HG02610 (cell line): ENCODE data around the gene KIAA0513.
A peak's percentile ranks its signal among the peaks of the same experiment; 100 is the strongest.
"Not testable (repeated sequence)": the region's sequence is repeated elsewhere in the genome, so short reads cannot be mapped to it uniquely, and the experiment has no call there.

Experiments used
- ATAC-seq: cut with Tn5 transposase; IDR thresholded peaks from one replicate; pipeline ENCODE4 v1.9.1; 2021; ENCODE audit warnings: mild to moderate bottlenecking, moderate library complexity; ENCODE audit not compliant: unreplicated experiment

Gene KIAA0513

GRCh38 chr16:85046931-85047866, 19.6 kb downstream of the KIAA0513 start:
- no peak for ATAC-seq

DNA sequence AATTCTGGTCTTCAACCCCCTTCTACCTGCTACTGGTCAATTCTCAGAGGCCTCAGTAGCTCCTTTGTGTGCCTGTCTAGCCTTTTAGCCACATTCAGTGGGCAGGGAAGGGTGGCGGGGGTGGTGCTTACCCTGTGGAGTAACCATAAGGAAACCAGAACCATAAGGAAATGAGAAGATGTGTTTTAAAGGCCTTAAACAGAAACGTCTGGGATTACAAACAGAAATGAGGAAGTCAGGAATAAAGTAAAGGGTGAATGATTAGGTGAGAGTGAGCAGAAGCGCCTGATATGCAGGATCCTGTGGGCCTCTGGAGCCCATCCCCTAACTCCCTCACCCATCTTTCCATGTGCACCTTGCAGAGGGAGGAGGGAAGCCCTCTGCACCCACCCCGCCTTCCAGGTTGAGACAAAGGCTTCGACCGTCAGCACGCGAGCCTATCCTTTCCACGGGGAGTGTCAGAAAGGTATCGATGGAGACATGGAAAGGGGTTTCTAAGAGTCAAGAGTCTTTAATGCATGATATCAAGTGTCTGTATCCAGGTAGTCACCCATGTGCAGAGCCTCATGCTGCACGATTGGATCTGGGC, 20.4 kb downstream of the KIAA0513 start:
- no peak for ATAC-seq

DNA sequence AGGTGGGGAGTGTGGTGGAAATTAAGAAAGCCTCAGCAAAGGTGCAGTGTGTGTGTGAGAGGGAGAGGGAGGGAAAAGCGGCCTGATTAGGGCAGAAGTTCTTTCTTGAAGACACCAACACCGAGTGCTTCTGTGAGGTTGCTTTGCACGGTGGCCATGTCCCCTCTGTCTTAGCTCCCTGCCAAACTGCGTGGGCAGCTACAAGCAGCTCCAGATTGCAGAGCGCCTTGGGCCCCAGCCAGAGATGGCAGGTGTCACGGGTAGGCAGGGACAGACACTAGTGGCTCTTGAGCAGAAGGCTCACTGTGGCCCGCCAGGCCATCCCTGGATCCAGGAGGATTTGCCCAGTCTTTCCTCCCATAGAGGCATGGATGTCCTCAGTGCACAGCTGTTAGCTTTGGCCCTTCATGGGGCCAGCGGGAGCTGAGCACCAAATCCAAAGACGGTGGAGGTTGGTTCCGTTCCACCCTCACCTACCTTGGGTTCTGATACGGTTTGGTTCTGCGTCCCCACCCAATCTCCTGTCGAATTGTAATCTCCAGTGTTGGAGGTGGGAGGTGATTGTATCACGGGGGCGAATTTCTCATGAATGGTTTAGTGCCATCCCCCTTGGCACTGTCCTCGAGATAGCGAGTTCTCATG, 21.4 kb downstream of the KIAA0513 start:
- ATAC-seq: no peak

- ATAC-seq: no peak
These were observed 22.2 kb downstream of the KIAA0513 start for GRCh38 chr16:85049706-85050305.

GRCh38 chr16:85051067-85051581, 23.5 kb downstream of the KIAA0513 start:
- ATAC-seq: no peak

DNA sequence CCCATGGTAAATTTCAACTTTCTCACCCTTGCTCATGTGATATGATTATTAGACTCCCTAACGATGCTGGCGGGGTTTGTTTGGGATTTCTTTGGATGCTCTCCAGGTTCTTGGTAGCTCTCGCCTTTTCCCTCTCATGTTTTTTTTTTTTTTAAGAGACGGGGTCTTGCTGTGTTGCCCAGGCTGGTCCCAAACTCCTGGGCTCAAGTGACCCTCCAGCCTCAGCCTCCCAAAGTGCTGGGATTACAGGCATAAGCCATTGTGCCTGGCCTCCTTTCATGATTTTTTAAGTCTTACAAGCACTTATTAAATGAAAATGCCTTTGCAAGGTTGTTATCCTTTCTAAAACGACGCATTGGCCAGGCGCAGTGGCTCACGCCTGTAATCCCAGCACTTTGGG, 24.1 kb downstream of the KIAA0513 start:
- no peak for ATAC-seq

DNA sequence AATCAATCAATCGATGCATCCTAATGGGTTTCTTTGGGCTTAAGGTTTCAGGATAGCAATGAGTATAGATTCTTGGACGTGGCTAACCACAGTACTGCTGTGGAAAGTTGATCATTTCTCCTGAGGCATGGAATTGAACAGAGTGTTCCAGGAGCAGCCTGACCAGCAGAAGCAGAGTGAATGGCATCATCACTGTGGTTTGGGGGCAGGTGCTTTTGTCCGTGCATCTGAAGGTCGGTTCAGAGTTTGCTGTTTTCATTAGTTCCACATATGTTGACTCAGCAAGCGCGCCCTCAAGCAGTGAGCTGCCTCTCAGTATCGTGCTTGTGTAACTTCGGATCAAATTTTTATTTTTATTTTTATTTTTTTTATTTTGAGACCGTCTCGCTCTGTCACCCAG, 24.9 kb downstream of the KIAA0513 start:
- no peak for ATAC-seq

DNA sequence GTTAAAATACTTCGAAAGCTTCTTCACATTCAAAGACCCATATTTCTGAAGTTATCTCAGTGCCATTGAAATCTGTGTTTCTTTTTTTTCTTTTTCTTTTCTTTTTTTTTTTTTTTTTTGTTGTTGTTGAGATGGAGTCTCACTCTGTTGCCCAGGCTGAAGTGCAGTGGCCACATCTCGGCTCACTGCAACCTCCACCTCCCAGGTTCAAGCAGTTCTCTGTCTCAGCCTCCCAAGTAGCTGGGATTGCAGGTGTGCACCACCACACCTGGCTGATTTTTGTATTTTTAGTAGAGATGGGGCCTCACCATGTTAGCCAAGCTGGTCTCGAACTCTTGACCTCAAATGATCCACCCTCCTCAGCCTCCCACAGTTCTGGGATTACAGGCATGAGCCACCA, 26.7 kb downstream of the KIAA0513 start:
- not testable (repeated sequence) for ATAC-seq

DNA sequence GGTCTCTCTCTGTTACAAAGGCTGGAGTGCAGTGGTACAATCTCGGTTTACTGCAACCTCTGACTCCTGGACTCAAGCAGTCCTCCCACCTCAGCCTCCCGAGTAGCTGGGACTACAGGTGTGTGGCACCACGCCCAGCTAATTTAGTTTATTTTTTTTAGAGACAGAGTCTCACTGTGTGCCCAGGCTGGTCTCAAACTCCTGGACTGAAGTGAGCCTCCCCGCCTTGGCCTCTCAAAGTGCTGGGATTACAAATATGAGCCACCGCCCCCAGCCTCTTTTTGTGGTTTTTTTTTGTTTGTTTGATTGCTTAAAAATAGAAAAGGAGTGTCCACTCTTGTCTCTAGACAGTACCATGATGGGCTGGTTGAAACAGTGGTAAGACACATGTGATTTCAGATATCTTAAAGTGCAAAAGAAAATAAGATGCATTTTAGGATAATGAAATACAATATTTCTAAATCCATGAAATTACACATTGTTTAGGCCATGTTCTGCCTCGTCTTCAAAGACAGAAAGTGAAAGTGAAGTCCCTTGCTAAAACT, 27.4 kb downstream of the KIAA0513 start:
- ATAC-seq: no peak

GRCh38 chr16:85055493-85056210, 28.1 kb downstream of the KIAA0513 start:
- peak; percentile 82 for ATAC-seq

GRCh38 chr16:85056211-85056748, 28.7 kb downstream of the KIAA0513 start:
- no peak for ATAC-seq

DNA sequence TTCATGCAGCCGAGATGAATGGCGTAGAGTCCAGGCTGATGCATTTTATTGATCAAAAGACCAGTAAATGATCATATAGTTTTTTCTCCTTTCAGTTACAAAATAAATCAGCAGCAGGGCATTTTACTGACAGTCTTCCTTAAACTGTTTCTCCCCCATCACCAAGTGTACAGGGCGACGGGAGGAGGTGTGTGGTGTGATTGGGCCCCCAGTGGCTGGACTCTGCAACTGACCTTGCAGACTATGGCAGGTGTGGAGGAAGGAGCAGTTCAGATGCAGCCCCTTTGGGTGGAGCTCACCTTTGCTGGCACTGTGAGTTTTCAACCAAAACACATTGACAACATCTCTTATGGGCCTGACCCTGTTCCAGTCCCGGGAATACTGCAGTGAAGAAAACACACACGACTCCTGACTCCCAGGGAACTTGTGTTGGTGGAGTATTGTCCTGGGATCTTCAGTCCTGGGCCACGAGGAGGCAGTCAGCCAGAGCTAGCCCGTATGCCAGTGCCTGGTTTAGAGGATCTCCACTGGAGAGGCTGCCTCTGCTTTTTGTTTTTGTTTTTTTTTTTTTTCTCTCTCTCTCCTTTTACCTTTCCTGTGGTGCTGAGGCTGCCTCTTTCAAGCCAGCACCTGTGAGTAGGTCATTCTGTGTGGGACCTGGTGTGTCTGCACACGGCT, 29.8 kb downstream of the KIAA0513 start:
- ATAC-seq: no peak

- no peak for ATAC-seq
These were observed 30.4 kb downstream of the KIAA0513 start for GRCh38 chr16:85057948-85058347.

GRCh38 chr16:85058909-85059308, 31.3 kb downstream of the KIAA0513 start:
- ATAC-seq: no peak

DNA sequence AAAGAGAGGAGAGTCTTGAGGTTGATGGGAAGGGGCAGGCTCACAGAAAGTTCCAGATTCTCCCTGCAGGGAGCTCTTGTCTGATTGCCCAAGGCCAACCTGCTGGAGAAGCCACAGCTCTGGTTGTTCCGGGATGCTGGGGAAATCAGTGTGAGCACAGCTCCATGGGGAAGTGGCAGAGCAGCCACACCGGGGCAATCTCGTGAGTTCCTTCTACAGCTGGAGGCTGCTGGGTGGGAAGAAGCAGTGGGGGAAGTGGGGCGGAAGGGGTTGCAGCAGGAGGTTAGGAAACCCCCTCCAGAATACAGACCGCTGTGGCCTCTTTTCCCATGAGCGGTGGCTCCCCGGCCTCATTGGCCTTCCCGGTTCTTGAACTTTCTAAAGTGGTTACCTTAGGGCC, 34.0 kb downstream of the KIAA0513 start:
- ATAC-seq: no peak

- ATAC-seq: no peak
These were observed 34.7 kb downstream of the KIAA0513 start for GRCh38 chr16:85062323-85062722.

- no peak for ATAC-seq
These were observed 35.2 kb downstream of the KIAA0513 start for GRCh38 chr16:85062845-85063244.

DNA sequence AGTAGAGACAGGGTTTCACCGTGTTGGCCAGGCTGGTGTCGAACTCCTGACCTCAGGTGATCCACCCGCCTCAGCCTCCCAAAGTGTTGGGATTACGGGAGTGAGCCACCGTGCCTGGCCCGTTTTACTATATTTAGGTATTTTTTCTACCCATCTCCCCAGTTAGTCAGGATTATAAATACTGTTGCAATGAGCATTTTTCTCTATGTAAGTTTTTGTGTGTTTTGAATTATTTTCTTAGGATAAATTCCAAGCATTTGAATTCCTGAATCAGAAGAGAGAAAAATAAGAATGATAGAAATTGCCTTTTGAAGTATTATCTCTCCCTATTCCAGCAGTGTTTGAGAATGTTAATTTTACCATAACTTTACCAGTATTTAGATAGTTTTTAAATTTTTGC, 36.6 kb downstream of the KIAA0513 start:
- no peak for ATAC-seq

DNA sequence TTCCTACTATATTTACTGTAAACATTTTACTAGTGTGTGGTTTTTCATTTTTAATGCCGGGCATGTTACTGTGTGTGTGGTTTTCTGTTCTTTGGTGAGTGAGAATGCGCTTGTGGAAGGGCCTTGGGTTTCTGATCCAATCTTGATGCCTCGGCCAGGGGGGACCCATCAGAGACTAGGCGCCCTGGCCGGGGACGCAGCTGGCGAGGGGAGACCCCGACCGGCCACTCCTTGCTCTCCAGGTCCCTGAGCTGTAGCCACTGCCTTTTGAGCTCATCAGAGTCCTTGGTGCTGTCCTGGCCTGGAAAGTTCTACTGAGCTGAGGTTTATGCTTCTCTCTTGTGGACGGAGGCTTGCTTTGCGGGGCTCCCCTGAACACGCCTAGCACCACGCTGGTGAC, 37.5 kb downstream of the KIAA0513 start:
- ATAC-seq: no peak
